ENCODE results near the gene INTU.

Gene INTU

DNA sequence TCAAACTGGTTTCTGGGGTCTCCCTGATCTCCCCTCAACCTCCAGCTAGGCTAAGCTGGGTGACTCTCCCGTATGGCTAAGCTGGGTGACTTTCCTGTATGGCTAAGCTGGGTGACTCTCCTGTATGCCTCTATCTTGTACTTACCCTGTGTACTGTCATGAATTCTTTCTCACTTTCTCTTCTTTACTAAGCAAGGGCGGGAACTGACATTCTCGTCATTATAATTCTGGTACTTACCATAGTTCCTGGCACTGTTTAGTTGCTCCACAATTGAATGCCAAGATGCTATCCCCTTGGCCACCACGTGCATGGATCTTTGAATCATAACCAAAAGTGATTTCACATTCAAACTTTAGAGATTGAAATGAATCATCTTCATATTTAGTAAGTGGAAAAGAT lies 8.8 kb downstream of the INTU start:
- 95% methylated on average over 4 of the region's 4 CpGs for WGBS
- no peaks in the 10 kb centered on the region for H3K9me3 ChIP-seq (ENCODE audit: control insufficient read depth, low read length)

DNA sequence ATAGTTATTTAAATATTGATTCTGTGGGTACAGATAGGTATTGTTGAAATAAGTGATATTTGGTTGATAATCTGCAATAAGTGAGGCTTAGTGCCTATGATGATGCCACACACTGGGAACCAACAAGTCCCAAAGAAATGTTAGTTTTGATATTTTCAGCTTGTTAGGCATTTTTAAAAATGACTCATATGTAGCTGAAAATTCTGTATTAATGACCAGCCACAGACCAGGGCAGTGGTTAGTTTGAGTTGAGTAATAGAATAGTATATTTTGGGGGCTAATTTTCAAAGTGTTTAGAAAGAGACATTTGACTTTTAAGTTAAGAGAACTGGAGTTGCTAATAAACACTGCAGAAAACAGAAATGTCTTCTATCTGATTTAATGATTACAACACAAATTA lies 9.4 kb downstream of the INTU start:
- no peak overlapping the region for H3K18ac ChIP-seq (ENCODE audit: low read depth in 1 of 2, low read length in 2 of 2)
- H3K79me1 ChIP-seq (replicated peaks; ENCODE audit: low read length, poor library complexity, severe bottlenecking) = peaks cover 11% of the 10 kb centered on the region
- DNase-seq = no peak
- H3K4me2 ChIP-seq (ENCODE audit: low read length, poor library complexity, severe bottlenecking) = no peak overlapping the region
- no peaks in the 10 kb centered on the region for H3K4me1 ChIP-seq (ENCODE audit: control insufficient read depth, insufficient read depth, low read depth, low read length)
- H2AK5ac ChIP-seq (ENCODE audit: low read length, severe bottlenecking) = no peak overlapping the region
- H3K27me3 ChIP-seq (ENCODE audit: control insufficient read depth in 1 of 2, insufficient read depth in 1 of 2, low read length in 2 of 2) = no peaks in the 10 kb centered on the region
- H3K4me3 ChIP-seq (ENCODE audit: insufficient read depth in 1 of 2, low read depth in 1 of 2, low read length in 2 of 2) = peak overlapping the region in 1 of 2 experiments; percentile 67
- H2AFZ ChIP-seq (ENCODE audit: low read depth, low read length) = no peak overlapping the region
- H3K36me3 ChIP-seq (ENCODE audit: control insufficient read depth in 1 of 2, insufficient read depth in 2 of 2, low read depth in 1 of 2, low read length in 2 of 2) = peaks cover 8 to 15% of the 10 kb centered on the region in 2 experiments
- no peak overlapping the region for H2BK12ac ChIP-seq (ENCODE audit: low read length in 2 of 2)
- H3K27ac ChIP-seq (ENCODE audit: low read length, poor library complexity, severe bottlenecking) = no peak overlapping the region
- H2BK5ac ChIP-seq (ENCODE audit: low read depth, low read length, poor library complexity, severe bottlenecking) = no peak overlapping the region
- H3K14ac ChIP-seq (ENCODE audit: low read length in 2 of 2) = no peak overlapping the region
- H3K23ac ChIP-seq (ENCODE audit: low read length in 2 of 2) = no peak overlapping the region
- H3K9ac ChIP-seq (ENCODE audit: low read length) = peak overlapping the region; percentile 81
- H2BK120ac ChIP-seq (ENCODE audit: low read depth, low read length) = no peak overlapping the region
- no peak overlapping the region for H4K8ac ChIP-seq (ENCODE audit: low read length)
- no peaks in the 10 kb centered on the region for H3K9me3 ChIP-seq (ENCODE audit: control insufficient read depth, low read length)
- no peak overlapping the region for H4K91ac ChIP-seq (ENCODE audit: low read length)
- no peak overlapping the region for H3K4ac ChIP-seq (ENCODE audit: low read depth in 1 of 2, low read length in 2 of 2)
- H2BK15ac ChIP-seq (ENCODE audit: low read depth, poor library complexity, severe bottlenecking) = no peak overlapping the region

More for the DNA sequence above, 8.8 kb downstream of the INTU start:
- Histone ChIP-seq H2BK12ac (ENCODE audit: low read length in 2 of 2) (no peak overlapping the region), H4K91ac (ENCODE audit: low read length) (no peak overlapping the region), H3K79me1 (replicated peaks; ENCODE audit: low read length, poor library complexity, severe bottlenecking) (peaks cover 13% of the 10 kb centered on the region), H3K18ac (ENCODE audit: low read depth in 1 of 2, low read length in 2 of 2) (no peak overlapping the region), H2AK5ac (ENCODE audit: low read length, severe bottlenecking) (no peak overlapping the region), H2AFZ (ENCODE audit: low read depth, low read length) (no peak overlapping the region), H4K8ac (ENCODE audit: low read length) (no peak overlapping the region), H3K27ac (ENCODE audit: low read length, poor library complexity, severe bottlenecking) (no peak overlapping the region), H3K4ac (ENCODE audit: low read depth in 1 of 2, low read length in 2 of 2) (no peak overlapping the region), H3K27me3 (ENCODE audit: control insufficient read depth in 1 of 2, insufficient read depth in 1 of 2, low read length in 2 of 2) (no peaks in the 10 kb centered on the region), H3K23ac (ENCODE audit: low read length in 2 of 2) (no peak overlapping the region), H3K4me3 (ENCODE audit: insufficient read depth in 1 of 2, low read depth in 1 of 2, low read length in 2 of 2) (peak overlapping the region in 1 of 2 experiments; percentile 36), H2BK5ac (ENCODE audit: low read depth, low read length, poor library complexity, severe bottlenecking) (no peak overlapping the region), H3K36me3 (ENCODE audit: control insufficient read depth in 1 of 2, insufficient read depth in 2 of 2, low read depth in 1 of 2, low read length in 2 of 2) (peaks cover 8 to 11% of the 10 kb centered on the region in 2 experiments), H3K9ac (ENCODE audit: low read length) (peak overlapping the region; percentile 18), H2BK15ac (ENCODE audit: low read depth, poor library complexity, severe bottlenecking) (no peak overlapping the region), H3K14ac (ENCODE audit: low read length in 2 of 2) (no peak overlapping the region), H2BK120ac (ENCODE audit: low read depth, low read length) (no peak overlapping the region), H3K4me1 (ENCODE audit: control insufficient read depth, insufficient read depth, low read depth, low read length) (no peaks in the 10 kb centered on the region), H3K4me2 (ENCODE audit: low read length, poor library complexity, severe bottlenecking) (no peak overlapping the region)
- no peak for DNase-seq

DNA sequence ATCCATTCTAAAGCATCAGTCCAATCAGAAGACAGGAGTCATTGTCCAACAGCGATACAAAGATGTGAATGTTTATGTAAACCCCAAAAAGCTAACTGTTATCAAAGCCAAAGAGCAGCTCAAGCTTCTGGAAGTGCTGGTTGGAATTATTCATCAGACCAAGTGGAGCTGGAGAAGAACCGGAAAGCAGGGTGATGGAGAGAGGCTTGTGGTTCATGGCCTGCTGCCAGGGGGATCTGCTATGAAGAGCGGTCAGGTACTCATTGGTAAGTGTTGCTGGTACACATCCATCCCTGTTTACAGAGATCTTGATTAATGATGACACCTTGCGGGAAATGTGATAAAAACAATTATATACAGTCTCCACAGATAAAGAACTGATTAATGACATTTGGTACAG lies 11.0 kb downstream of the INTU start:
- H2BK120ac ChIP-seq (ENCODE audit: low read depth, low read length) = no peak overlapping the region
- no peak overlapping the region for H2BK12ac ChIP-seq (ENCODE audit: low read length in 2 of 2)
- 92% methylated on average over 2 of the region's 4 CpGs for WGBS

DNA sequence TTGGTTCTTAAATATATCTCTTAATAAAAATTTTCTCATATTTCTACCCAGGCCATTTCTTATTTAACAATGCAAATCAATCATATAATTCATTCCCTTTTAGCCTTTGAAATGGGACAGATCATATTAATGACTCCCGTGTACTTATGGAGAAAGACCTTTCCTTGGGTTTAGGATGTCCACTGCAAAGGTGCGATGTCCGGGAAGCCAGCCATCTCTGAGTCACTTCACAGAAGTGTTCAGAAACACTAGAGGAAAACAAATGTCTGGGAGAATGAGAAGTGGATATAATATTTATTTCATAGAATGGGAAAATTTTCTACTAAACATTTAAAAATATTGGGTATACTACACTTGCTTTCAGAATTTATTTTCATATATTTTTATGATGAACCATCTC lies 15.3 kb downstream of the INTU start:
- H3K4me3 ChIP-seq (ENCODE audit: insufficient read depth in 1 of 2, low read depth in 1 of 2, low read length in 2 of 2) = no peak overlapping the region
- H3K27me3 ChIP-seq (ENCODE audit: control insufficient read depth in 1 of 2, insufficient read depth in 1 of 2, low read length in 2 of 2) = no peaks in the 10 kb centered on the region
- WGBS = 89% methylated on average over 3 of the region's 3 CpGs

More for the DNA sequence above, 11.0 kb downstream of the INTU start:
- Histone ChIP-seq H3K36me3 (ENCODE audit: control insufficient read depth in 1 of 2, insufficient read depth in 2 of 2, low read depth in 1 of 2, low read length in 2 of 2) (peaks cover 8 to 15% of the 10 kb centered on the region in 2 experiments), H2BK5ac (ENCODE audit: low read depth, low read length, poor library complexity, severe bottlenecking) (no peak overlapping the region), H3K4me3 (ENCODE audit: insufficient read depth in 1 of 2, low read depth in 1 of 2, low read length in 2 of 2) (no peak overlapping the region), H4K8ac (ENCODE audit: low read length) (no peak overlapping the region), H3K9me3 (ENCODE audit: control insufficient read depth, low read length) (no peaks in the 10 kb centered on the region), H3K9ac (ENCODE audit: low read length) (no peak overlapping the region), H4K91ac (ENCODE audit: low read length) (no peak overlapping the region), H3K27ac (ENCODE audit: low read length, poor library complexity, severe bottlenecking) (no peak overlapping the region), H3K27me3 (ENCODE audit: control insufficient read depth in 1 of 2, insufficient read depth in 1 of 2, low read length in 2 of 2) (no peaks in the 10 kb centered on the region), H2AFZ (ENCODE audit: low read depth, low read length) (no peak overlapping the region), H3K4me2 (ENCODE audit: low read length, poor library complexity, severe bottlenecking) (no peak overlapping the region), H2AK5ac (ENCODE audit: low read length, severe bottlenecking) (no peak overlapping the region), H3K4me1 (ENCODE audit: control insufficient read depth, insufficient read depth, low read depth, low read length) (no peaks in the 10 kb centered on the region), H3K23ac (ENCODE audit: low read length in 2 of 2) (no peak overlapping the region), H2BK15ac (ENCODE audit: low read depth, poor library complexity, severe bottlenecking) (no peak overlapping the region), H3K79me1 (replicated peaks; ENCODE audit: low read length, poor library complexity, severe bottlenecking) (peaks cover 11% of the 10 kb centered on the region), H3K4ac (ENCODE audit: low read depth in 1 of 2, low read length in 2 of 2) (no peak overlapping the region), H3K14ac (ENCODE audit: low read length in 2 of 2) (no peak overlapping the region), H3K18ac (ENCODE audit: low read depth in 1 of 2, low read length in 2 of 2) (no peak overlapping the region)
- DNase-seq = no peak

More for the DNA sequence above, 15.3 kb downstream of the INTU start:
- Histone ChIP-seq H2BK5ac (ENCODE audit: low read depth, low read length, poor library complexity, severe bottlenecking) (no peak overlapping the region), H3K4me2 (ENCODE audit: low read length, poor library complexity, severe bottlenecking) (no peak overlapping the region), H3K14ac (ENCODE audit: low read length in 2 of 2) (no peak overlapping the region), H3K23ac (ENCODE audit: low read length in 2 of 2) (no peak overlapping the region), H2AFZ (ENCODE audit: low read depth, low read length) (no peak overlapping the region), H2BK12ac (ENCODE audit: low read length in 2 of 2) (no peak overlapping the region), H2BK120ac (ENCODE audit: low read depth, low read length) (no peak overlapping the region), H2BK15ac (ENCODE audit: low read depth, poor library complexity, severe bottlenecking) (no peak overlapping the region), H3K36me3 (ENCODE audit: control insufficient read depth in 1 of 2, insufficient read depth in 2 of 2, low read depth in 1 of 2, low read length in 2 of 2) (peaks cover 8 to 15% of the 10 kb centered on the region in 2 experiments), H3K4ac (ENCODE audit: low read depth in 1 of 2, low read length in 2 of 2) (no peak overlapping the region), H3K9ac (ENCODE audit: low read length) (no peak overlapping the region), H3K79me1 (replicated peaks; ENCODE audit: low read length, poor library complexity, severe bottlenecking) (peaks cover 8% of the 10 kb centered on the region), H3K4me1 (ENCODE audit: control insufficient read depth, insufficient read depth, low read depth, low read length) (no peaks in the 10 kb centered on the region), H4K91ac (ENCODE audit: low read length) (no peak overlapping the region), H2AK5ac (ENCODE audit: low read length, severe bottlenecking) (no peak overlapping the region), H3K9me3 (ENCODE audit: control insufficient read depth, low read length) (no peaks in the 10 kb centered on the region), H3K27ac (ENCODE audit: low read length, poor library complexity, severe bottlenecking) (no peak overlapping the region), H4K8ac (ENCODE audit: low read length) (no peak overlapping the region), H3K18ac (ENCODE audit: low read depth in 1 of 2, low read length in 2 of 2) (no peak overlapping the region)
- DNase-seq = no peak
